ENCODE data around the gene ERI3.

DNA sequence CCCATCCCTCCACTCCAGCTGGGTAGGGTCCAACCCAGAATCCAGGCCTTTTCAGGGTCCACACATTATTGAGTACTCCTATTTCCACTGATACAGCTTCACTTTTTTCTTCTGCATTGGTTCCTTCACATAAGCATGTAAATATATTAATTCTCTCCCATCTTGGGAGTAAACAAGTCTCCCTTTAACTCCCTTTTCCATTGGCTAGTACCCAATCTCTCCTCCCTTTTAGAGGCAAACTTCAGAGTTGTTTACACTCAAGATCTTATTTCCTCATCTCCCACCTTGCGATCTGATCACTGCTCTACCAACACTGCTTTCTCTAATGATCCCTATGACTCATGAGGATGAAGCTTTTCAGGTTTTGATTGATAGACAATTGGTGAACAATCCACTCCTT is 121.5 kb downstream of the ERI3 start:
- no peak for TF ChIP-seq POLR2A (IDR thresholded peaks at IDR 0.05; ENCODE audit: low read length)
- TF ChIP-seq GATA1 (IDR thresholded peaks at IDR 0.05; ENCODE audit: low read depth, low read length) = no peak
